Measurements from ENCODE around the gene MRPL48. TPM values are rescaled to one million over a fixed set of nuclear protein-coding genes. Genes with fewer than 3 reads are reported as not detected.

The MRPL48 gene
- total and polyA plus RNA-seq, 2 of the 8 experiments (the other 6 are each of a cell fraction or from before 2014, with no cell fraction given) = 34.9 to 59.9 TPM

GRCh38 chr11:73860202-73860601, 72.5 kb downstream of the MRPL48 start:
- H3K9me3 ChIP-seq (ENCODE audit: insufficient read depth in 2 of 2, low read depth in 1 of 2, low read length in 1 of 2) = no peaks in the 10 kb centered on the region
- H3K27ac ChIP-seq (ENCODE audit: low read depth, low read length) = no peak overlapping the region
- TF ChIP-seq RBBP5 (IDR thresholded peaks at IDR 0.05; ENCODE audit: borderline replicate concordance, low read depth, low read length) (no peak), TEAD4 (IDR thresholded peaks at IDR 0.05; ENCODE audit: low read depth, low read length) (no peak), GABPA (IDR thresholded peaks at IDR 0.05; ENCODE audit: borderline replicate concordance, insufficient read depth, low read length) (no peak), ATF2 (IDR thresholded peaks at IDR 0.05; ENCODE audit: low read length) (no peak), SUZ12 (IDR thresholded peaks at IDR 0.05; ENCODE audit: low read length) (no peak), SP1 (IDR thresholded peaks at IDR 0.05; ENCODE audit: low read depth, low read length) (no peak), JUND (IDR thresholded peaks at IDR 0.05; ENCODE audit: low read length) (no peak), KDM5A (IDR thresholded peaks at IDR 0.05; ENCODE audit: low read length) (no peak)
- no peak overlapping the region for H2AFZ ChIP-seq (ENCODE audit: low read length)
- no peaks in the 10 kb centered on the region for H3K23me2 ChIP-seq (ENCODE audit: low read depth, low read length)
- ChIA-PET CTCF (ENCODE audit: partially characterized antibody) (interaction anchor here (0.7 kb wide), 1 partner anchor 8 kb away, joined by 3 read pairs; no protein-coding TSS in a partner anchor), POLR2A (ENCODE audit: partially characterized antibody) (interaction anchor here (7.2 kb wide), 1 partner anchor 12 kb away, joined by 55 read pairs; no protein-coding TSS in a partner anchor)
- no peak overlapping the region for H2BK5ac ChIP-seq (ENCODE audit: low read depth, low read length)
- WGBS, 2 experiments (ENCODE audit: extremely low coverage in 1 of 2, insufficient coverage in 1 of 2, insufficient read length in 1 of 2, insufficient replicate concordance in 2 of 2, low coverage in 1 of 2, low lambda C conversion rate in 2 of 2, missing lambda C conversion rate in 1 of 2) = 87% methylated on average over 2 of the region's 2 CpGs; no CpG with 5 or more reads in 1 of the 2 experiments
- H3K79me1 ChIP-seq (ENCODE audit: low read depth, low read length) = no peaks in the 10 kb centered on the region
- no peak overlapping the region for H3K18ac ChIP-seq (ENCODE audit: extremely low read depth, low read length)
- H2BK12ac ChIP-seq (ENCODE audit: low read depth, low read length) = no peak overlapping the region
- H3K79me2 ChIP-seq (ENCODE audit: control insufficient read depth in 1 of 2, insufficient read depth in 2 of 2, low read length in 2 of 2) = no peaks in the 10 kb centered on the region
- H3K9ac ChIP-seq (replicated peaks in 1 of 4; ENCODE audit: extremely low read depth in 1 of 4, low read depth in 3 of 4, low read length in 3 of 4) = no peak overlapping the region
- H2AK5ac ChIP-seq (ENCODE audit: low read depth, low read length) = no peak overlapping the region
- no peak overlapping the region for H3K23ac ChIP-seq (ENCODE audit: insufficient read length)
- H2BK15ac ChIP-seq (ENCODE audit: low read length) = no peak overlapping the region
- no peak overlapping the region for H2BK120ac ChIP-seq (replicated peaks; ENCODE audit: low read depth, low read length)
- H4K5ac ChIP-seq (ENCODE audit: insufficient read length, low read depth, low read length) = no peak overlapping the region
- no peak overlapping the region for H3K4me2 ChIP-seq (ENCODE audit: insufficient read depth in 1 of 2, low read depth in 2 of 2, low read length in 2 of 2)
- H2BK20ac ChIP-seq (ENCODE audit: low read length) = no peak overlapping the region
- peaks cover 2 to 12% (median 4%) of the 10 kb centered on the region in 4 experiments; a peak in 3 of 8 replicates for H3K36me3 ChIP-seq (ENCODE audit: control insufficient read depth in 2 of 4, insufficient read depth in 4 of 4, low read length in 3 of 4)
- no peak overlapping the region for H3K4ac ChIP-seq (replicated peaks; ENCODE audit: insufficient read length, low read depth, low read length)
- FAIRE-seq (no peak), DNase-seq (ENCODE audit: low read depth in 1 of 2, low spot score in 2 of 2) (no peak)
- no peak overlapping the region for H4K8ac ChIP-seq (ENCODE audit: extremely low read depth, insufficient read depth, low read length)
- H4K91ac ChIP-seq (replicated peaks; ENCODE audit: insufficient read length, low read length) = no peak overlapping the region
- H3K4me3 ChIP-seq (ENCODE audit: extremely low read depth in 1 of 4, insufficient read depth in 2 of 4, low read depth in 3 of 4, low read length in 4 of 4) = no peak overlapping the region
- no peaks in the 10 kb centered on the region for H3K27me3 ChIP-seq (replicated peaks in 1 of 4; ENCODE audit: control insufficient read depth in 3 of 4, extremely low read depth in 1 of 4, insufficient read depth in 3 of 4, low read length in 3 of 4)
- H3K14ac ChIP-seq (ENCODE audit: insufficient read length) = no peak overlapping the region
- no peak overlapping the region for H3K56ac ChIP-seq (replicated peaks; ENCODE audit: insufficient read length, low read depth, low read length)
- H3K4me1 ChIP-seq (replicated peaks in 1 of 4; ENCODE audit: control insufficient read depth in 3 of 4, insufficient read depth in 4 of 4, low read length in 3 of 4) = peaks cover 0 to 8% (median 6%) of the 10 kb centered on the region in 4 experiments; a peak in 3 of 7 replicates
- H4K20me1 ChIP-seq (replicated peaks in 1 of 2; ENCODE audit: control insufficient read depth in 1 of 2, insufficient read depth in 2 of 2, low read length in 2 of 2) = no peaks in the 10 kb centered on the region
